DMS79 (cell line): ENCODE measurements around the gene TRIM37.
"Not testable (repeated sequence)": the region's sequence is repeated elsewhere in the genome, so short reads cannot be mapped to it uniquely, and the experiment has no call there.

Source experiments
- DNase-seq: peaks from one replicate; lab custom pipeline; 2025; lab: John Stamatoyannopoulos, UW

TRIM37 gene, protein sequence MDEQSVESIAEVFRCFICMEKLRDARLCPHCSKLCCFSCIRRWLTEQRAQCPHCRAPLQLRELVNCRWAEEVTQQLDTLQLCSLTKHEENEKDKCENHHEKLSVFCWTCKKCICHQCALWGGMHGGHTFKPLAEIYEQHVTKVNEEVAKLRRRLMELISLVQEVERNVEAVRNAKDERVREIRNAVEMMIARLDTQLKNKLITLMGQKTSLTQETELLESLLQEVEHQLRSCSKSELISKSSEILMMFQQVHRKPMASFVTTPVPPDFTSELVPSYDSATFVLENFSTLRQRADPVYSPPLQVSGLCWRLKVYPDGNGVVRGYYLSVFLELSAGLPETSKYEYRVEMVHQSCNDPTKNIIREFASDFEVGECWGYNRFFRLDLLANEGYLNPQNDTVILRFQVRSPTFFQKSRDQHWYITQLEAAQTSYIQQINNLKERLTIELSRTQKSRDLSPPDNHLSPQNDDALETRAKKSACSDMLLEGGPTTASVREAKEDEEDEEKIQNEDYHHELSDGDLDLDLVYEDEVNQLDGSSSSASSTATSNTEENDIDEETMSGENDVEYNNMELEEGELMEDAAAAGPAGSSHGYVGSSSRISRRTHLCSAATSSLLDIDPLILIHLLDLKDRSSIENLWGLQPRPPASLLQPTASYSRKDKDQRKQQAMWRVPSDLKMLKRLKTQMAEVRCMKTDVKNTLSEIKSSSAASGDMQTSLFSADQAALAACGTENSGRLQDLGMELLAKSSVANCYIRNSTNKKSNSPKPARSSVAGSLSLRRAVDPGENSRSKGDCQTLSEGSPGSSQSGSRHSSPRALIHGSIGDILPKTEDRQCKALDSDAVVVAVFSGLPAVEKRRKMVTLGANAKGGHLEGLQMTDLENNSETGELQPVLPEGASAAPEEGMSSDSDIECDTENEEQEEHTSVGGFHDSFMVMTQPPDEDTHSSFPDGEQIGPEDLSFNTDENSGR

DNA sequence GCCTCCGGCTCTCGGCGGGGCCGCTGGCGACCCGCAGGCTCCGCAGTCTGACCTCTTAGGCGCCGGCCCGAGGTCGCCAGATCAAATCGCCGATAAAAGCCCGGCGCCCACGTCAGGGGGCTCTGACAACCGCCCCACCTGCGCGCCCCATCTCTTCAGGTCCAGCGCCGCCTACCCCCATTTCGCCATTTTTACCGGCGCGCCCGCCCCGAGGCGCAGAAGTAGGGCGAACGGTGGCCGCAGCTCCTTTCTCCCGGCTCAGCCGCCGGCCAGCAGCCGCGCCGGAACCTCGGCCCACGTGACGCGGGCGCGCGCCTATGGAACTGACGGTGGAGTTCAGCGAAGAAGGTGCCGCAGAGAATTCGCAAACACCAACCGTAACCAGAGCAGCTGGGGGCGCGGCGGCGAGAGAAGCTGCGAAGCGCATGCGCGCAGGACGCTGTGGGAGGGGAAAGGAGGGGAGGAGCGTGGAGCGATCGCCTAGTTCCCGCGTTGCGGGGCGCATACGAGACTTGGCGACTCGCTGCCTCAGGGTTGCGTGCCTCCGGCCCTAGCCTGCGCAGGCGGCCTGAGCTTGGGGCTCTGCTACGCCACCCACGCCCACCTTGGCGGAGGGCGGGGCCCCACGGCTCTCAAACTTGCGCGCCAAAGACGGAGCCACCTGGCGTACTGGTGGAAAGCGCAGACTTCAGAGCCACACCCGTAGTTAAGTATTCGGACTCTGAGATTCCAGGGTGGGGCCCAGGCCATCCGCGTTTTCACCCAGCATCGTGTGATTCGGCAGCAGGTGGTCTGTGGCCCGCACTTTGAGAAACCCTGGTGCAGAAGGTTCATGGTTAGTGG, at the start of gene TRIM37:
TSS of gene TRIM37 (minus strand) at position 418 of the 843 bp plus-strand sequence. CDS start 419 bp downstream, outside the sequence.
- peak; percentile 89 for DNase-seq

DNA sequence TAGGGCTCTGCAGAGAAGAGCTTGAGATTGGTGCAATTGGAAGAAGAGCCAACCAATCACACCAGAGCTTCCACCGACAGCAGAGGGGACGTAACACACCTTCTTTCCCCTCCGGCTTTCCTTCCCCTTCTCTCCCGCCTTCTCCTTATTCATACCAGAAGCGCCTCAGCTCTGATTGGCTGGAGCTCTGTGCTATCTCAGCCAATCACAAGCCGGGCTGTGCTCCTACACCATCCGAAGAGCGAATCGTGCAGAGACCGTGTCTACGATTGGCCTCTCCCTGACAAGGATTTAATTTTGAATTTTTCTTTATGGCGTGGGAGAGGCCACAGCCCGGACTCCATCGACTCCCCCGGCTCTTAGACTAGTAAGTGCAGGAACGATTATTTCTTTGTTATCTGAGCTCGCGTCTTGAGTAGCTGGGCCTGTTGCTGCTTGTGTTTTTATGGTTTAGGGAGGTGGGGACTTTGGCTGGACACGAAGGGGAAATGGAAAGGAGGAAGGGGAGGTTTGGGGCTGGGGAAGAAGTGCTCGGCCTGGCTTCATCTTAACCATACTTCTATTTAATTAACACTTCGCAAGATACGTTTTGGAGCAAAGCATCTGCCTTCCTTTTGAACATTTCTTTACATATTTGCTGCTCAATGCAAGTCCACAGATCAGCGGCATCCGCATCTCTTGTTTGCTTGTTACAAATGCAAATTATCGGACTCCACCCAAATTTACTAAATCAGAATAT, 48.9 kb upstream of the TRIM37 start, which contains the start of gene PRR11:
TSS of gene PRR11 (plus strand) at position 308 of the 739 bp plus-strand sequence. CDS start 14,007 bp downstream, outside the sequence.
- peak; percentile 96 for DNase-seq

DNA sequence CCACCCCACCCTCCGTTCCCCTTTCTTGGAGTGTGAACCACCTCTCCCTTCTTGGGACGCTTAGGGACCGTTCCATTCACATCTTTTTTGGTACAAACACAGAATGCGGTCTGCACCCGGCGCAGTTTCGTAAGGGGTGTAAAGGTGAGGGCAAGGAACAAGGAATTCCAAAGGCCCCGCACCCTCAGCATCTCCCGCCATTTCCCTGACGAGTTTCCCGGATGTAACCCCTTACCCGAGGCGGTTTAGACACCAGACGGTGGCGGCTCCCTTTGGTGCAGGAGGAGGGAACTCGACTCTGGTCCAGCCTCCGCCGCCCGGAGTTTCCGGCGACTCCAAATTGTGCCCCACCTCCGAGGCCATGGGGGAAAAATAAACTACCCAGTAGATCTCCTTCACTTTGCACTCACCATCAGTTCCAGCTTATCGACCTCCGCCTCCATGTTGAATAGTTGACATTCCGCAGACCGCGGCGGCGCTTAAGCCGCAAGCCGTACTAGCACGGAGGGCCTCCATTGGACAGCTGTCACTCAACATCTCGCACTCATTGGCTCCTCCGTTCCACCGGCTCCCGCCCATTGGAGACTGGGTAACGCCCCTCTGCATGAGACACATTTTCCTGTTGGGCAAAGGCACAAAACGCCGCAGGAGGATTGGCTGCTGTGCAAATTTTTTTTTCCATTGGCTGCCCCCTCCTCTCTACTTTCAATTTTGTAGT, 48.2 kb upstream of the TRIM37 start, which contains the start of gene SKA2:
TSS of gene SKA2 (minus strand) at position 466 of the 718 bp plus-strand sequence. CDS start at position 443, 23 bp downstream.
- DNase-seq = peak; percentile 72

DNA sequence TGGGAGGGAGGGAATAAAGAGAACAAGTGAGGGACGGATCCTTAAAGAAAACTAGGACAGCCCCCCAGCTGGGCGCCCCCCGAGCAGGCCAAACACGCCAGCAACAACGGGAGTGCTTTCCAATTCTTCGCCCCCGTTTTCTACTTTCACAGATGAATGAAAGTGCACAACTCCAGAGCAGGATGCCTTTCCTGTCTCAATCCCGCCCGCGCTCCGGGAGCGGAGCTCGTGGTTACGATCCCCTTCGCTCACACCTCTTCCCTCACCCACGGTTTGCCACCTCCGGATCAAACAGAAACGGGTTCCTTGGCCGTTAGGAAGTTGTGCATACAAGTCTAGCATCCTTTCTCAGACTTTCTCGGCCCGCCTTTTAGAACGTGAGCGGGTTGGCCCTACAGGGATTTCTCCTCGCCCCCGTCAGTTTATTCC, 47.6 kb upstream of the TRIM37 start:
- no peak for DNase-seq

DNA sequence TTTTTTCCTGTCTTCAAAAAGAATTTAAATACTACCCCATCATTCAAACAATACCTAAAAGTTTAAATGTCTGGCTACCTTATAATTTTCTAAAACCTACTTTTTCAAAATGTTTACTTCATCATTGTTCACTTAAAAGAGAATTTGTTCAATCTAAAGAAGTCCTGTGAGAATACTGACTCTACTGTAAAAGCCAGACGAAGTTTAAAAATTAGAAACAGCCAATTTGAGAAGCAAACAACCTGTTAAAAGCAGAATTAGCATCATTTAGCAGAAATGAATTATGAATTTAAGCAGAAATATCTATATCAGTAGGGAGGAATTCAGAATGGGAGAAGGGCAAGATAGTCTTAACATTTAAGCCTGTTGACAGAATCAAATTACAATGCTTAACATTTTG, 46.2 kb upstream of the TRIM37 start:
- DNase-seq = no peak

DNA sequence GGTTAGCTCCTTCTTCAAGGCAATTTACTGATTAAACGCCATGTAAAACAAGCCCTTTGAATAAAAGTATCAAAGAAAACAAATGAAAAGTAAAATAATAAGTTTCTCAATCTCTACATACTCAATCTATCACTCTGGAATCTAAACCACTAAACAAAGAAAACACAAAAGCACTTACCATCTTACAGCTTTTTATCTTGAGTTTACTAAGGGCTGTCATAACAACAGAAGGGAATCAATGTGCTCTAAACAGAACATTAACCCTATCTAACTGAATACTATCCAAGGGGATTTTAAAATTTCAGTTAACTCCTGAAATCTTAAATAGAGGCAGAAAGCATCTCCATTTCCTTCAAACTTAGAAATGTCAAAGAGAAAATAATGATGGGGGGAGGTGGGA, 44.9 kb upstream of the TRIM37 start:
- no peak for DNase-seq

DNA sequence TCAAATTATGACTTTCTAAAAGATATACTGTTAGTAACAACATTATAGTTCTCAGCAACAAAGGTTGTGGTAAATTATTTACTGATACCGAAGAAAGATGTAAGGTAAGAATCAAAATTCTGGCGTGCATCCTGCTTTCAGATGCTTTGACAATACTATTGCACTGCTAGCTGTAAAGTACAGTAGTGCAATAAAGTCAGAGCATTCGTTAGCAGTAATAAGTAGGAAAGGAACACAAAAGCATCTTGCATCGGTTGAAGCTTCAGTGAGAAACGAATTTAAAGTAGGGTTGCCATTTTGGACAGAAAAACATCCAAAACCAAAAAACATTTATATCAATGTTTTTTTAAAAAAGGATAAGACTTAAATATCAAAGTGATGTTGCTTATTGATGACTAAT, 44.3 kb upstream of the TRIM37 start:
- no peak for DNase-seq

DNA sequence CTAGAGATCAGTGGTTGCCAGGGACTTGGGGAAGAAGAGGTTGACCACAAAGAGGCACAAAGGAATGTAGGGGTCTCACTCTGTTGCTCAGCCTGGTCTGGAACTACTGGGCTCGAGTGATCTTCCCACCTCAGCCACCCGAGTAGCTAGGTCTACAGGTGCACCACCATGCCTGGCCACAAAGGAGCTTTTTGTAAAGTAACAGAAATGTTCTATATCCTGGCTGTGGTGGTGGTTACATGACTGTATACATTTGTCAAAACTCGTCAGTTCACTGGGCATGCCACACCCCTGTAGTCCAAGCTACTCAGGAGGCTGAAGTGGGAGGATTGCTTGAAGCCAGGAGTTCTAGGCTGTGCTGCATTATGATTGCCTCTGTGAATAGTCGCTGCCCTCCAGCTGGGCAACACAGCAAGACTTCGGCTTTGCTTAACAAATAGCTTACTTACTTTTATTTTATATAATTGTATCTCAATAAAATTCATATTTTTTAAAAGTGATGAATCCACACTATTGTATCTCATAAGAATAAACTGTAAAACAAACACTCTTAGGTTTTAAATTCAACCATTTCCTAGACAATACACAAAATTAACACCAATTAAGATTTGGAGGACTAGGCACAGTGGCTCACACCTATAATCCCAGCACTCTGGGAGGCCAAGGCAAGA, 43.3 kb upstream of the TRIM37 start:
- no peak for DNase-seq

DNA sequence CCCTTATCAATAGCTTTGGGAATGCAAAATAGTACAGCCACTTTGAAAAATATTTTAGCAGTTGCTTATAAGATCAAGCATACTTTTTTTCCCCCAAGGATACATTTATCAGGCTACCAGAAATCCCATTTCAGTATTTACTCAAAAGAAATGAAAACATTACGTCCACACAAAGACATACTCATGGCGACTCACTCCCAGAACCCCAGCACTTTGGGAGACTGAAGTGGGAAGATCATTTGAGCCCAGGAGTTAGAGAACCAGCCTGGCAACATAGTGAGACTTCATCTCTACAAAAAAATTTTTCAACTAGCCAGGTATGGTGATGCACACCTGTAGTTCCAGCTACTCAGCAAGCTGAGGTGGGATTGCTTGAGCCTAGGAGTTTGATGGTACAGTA, 42.4 kb upstream of the TRIM37 start:
- DNase-seq = no peak

DNA sequence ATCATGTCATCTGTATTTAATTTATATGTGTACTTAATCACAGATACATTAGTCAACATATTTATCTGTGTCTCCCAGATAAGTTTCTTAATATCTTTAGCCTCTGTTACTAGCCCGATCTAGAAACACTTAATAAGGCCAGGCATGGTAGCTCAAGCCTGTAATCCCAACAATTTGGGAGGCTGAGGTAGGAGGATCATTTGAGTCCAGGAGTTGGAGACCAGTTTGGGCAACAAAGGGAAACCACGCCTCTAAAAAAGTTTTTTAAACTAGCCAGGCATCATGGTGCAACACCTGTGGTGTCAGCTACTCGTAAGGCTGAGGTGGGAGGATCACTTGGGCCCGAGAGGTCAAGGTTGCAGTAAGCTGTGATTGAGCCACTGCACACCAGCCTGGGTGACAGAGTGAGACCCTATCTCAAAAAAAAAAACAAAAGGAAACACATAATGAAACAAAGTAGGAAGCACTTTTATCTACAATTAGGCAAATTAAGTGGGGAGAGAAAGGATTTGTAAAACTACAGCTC, 39.0 kb upstream of the TRIM37 start:
- no peak for DNase-seq

DNA sequence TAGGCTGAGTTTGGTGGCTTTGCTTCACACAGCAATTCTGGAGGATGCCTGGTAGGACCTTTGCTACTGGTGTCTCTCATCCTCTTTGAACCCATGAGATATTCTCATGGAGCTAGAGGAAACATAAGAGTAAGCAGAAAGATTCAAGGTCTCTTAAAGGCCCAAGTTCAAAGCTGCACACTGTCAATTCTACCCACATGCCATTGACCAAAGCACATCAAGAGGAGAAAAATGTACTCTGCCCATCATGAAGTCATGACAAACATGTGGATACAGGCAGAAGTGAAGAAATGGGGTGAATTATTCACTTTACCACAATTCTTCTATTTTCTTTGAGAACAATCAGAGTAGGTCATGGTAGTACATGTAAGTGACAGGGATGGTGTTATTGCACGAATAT, 35.2 kb upstream of the TRIM37 start:
- DNase-seq = no peak

DNA sequence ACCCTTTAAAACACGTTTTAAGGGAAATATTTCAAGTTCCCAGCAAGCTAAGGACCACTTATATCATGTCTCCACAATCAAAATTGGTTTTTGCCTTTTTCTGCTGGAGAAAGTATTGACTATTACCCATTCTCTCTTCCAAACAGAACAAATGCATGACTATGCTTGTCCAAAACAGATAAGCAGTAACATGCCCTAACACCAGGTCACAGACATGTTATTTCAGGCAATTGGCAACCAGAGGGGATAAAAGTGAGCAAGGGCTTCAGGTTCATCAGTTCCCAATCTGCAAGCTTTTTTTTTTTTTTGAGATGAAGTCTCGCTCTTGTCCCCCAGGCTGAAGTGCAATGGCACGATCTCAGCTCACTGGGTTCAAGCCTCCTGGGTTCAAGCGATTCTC, 33.3 kb upstream of the TRIM37 start:
- no peak for DNase-seq

DNA sequence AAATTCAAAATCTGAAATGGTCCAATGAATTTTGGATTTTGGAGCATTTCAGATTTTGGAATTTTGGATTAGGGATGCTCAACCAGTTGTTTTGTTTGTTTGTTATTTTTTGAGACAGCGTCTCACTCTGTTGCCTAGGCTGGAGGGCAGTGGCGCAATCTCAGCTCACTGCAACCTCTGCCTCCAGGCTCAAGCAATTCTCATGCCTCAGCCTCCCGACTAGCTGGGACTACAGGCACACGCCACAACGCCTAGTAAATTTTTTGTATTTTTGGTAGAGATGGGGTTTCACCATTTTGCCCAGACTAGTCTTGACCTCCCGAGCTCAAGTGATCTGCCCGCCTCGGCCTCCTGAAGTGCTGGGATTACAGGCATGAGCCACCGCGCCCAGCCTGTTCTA, 31.7 kb upstream of the TRIM37 start:
- not testable (repeated sequence) for DNase-seq

DNA sequence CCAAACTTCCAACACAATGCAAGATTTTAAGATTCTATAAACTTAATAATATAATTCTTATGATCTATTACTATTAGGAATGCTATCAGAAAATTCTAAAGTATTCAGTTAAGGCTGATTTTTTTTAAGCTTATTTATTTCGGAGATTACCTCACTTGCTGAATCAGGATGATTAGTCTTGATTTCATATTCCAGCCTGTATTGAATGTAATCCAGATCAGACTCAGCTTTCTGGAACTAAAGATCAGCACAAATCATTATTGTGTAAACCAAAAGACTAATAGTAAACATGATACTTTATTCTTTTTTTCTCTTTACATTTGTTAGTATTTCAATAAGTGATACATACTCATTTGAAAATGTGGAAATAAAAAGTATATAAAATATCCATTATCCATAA, 24.5 kb upstream of the TRIM37 start:
- DNase-seq = no peak

DNA sequence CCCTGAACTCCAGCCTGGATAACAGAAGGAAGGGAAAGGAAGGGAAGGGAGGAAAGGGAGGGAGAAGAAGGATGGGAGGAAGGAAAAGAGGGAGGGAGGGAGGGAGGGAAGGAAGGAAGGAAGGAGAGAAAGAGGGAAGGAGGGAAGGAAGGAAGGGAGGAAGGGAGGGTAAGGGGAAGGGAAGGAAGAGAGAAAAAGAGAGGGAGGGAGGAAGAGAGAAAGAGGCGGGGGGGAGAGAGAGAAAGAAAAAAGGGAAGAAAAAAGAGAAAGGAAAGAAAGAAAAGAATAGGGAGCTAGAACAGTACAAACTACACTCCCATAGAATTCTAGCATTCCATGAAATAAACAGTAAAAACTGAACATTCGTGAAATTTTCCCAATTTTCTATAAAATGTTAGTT, 23.1 kb upstream of the TRIM37 start:
- no peak for DNase-seq

DNA sequence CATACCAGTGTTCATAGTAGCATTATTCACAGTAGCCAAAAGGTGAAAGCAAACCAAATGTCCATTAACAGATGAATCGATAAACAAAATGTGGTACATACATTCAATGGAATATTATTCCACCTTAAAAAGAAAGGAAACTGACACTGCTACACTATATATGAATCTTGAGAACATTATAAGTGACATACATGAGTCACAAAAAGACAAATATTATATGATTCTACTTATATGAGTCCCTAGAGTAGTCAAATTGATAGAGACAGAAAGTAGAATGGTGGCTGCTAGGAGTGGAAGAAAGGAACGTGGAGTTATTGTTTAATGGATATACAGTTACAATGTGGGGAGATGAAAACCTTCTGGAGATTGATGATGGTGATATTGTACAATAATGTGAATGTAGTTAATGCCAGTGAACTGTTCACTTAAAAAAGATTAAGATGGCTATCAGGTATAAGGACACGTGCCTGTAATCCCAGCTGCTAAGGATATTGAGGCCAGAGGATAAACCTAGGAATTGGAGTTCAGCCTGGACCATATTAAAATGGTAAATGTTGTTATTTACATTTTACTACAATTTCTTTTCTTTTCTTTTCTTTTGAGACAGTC, 20.2 kb upstream of the TRIM37 start:
- DNase-seq = no peak

DNA sequence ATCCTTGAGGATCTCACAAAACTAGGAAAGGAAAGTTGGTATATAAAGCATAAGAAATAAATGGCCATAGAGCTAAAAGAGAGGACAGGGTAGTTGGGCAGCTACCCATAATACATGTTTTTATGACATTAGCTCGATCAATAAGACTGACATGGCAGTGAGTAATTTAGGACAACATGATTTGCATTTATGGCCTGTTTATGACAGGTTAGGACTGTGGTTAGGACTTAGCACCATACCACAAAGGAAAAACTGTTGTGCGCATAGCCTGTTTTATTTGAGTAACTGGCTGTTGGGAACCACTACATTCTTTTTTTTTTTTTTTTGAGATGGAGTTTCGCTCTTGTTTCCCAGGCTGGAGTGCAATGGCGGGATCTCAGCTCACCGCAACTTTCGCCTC, 18.0 kb upstream of the TRIM37 start:
- no peak for DNase-seq

DNA sequence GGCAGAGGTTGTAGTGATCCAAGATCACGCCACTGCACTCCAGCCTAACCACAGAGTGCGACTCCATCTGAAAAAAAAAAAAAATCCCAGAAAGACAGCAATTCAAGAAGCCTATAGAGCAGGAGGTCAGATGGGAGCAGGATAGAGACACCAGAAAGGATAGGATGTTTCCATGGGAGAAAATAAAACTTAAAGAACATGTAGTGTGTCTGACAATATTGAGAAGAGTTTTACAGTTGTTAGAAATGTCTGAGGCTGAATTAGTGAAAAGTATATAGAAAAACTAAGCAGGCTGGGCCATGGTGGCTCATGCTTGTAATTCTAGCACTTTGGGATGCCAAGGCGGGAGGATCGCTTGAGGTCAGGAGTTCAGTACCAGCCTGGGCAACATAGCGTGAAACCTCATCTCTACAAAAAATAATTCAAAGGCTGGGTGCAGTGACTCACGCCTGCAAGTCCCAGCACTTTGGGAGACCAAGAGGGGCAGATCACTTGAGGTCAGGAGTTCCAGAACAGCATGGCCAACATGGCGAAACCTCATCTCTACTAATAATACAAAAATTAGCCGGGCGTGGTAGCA, 15.3 kb upstream of the TRIM37 start:
- DNase-seq = no peak

DNA sequence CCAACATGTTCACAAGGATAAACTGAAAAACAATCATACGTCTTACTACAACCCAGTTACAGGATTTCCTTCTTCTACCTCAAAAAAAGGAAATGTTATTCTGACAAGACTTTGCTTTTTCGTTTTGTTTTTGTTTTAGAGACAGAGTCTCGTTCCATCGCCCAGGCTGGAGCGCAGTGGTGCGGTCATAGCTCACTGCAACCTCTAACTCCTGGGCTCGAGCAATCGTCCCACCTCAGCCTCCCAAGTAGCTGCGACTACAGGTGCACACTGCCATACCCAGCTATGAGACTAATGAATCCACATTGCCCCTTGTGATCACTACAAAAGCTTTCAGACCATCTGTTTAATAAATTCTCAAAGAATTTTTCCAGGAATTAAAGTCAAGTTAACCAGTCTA, 8.8 kb upstream of the TRIM37 start:
- DNase-seq = no peak
